IPS-11a (cell line): ENCODE results near the gene MEG3.

Experiments
- H3K4me3 ChIP-seq: one replicate; pipeline ENCODE4 v1.5.1; 2013; ENCODE audit warnings: low read depth, low read length, control low read depth

The MEG3 gene

GRCh38 chr14:100828031-100828769 is 2.3 kb downstream of the MEG3 start:
- H3K4me3 ChIP-seq: no peak overlapping the region

- H3K4me3 ChIP-seq: no peak overlapping the region
Measured at GRCh38 chr14:100830681-100831080, 4.8 kb downstream of the MEG3 start.

- no peak overlapping the region for H3K4me3 ChIP-seq
Measured at GRCh38 chr14:100832311-100832960, 6.5 kb downstream of the MEG3 start.

GRCh38 chr14:100834082-100834793 is 8.3 kb downstream of the MEG3 start:
- H3K4me3 ChIP-seq: no peak overlapping the region

GRCh38 chr14:100834794-100835547 is 9.1 kb downstream of the MEG3 start:
- no peak overlapping the region for H3K4me3 ChIP-seq

GRCh38 chr14:100835548-100836310 is 9.8 kb downstream of the MEG3 start:
- H3K4me3 ChIP-seq: no peak overlapping the region

GRCh38 chr14:100836311-100836805 is 10.4 kb downstream of the MEG3 start:
- no peak overlapping the region for H3K4me3 ChIP-seq

- H3K4me3 ChIP-seq: no peak overlapping the region
Measured at GRCh38 chr14:100836941-100837804, 11.3 kb downstream of the MEG3 start.

GRCh38 chr14:100837805-100838350 is 12.0 kb downstream of the MEG3 start:
- no peak overlapping the region for H3K4me3 ChIP-seq

- no peak overlapping the region for H3K4me3 ChIP-seq
Measured at GRCh38 chr14:100838493-100839314, 12.8 kb downstream of the MEG3 start.

GRCh38 chr14:100839315-100839585 is 13.3 kb downstream of the MEG3 start:
- H3K4me3 ChIP-seq: no peak overlapping the region

- H3K4me3 ChIP-seq: no peak overlapping the region
Measured at GRCh38 chr14:100839681-100840111, 13.8 kb downstream of the MEG3 start.

- no peak overlapping the region for H3K4me3 ChIP-seq
Measured at GRCh38 chr14:100840286-100841065, 14.6 kb downstream of the MEG3 start.

GRCh38 chr14:100841066-100841760 is 15.3 kb downstream of the MEG3 start:
- no peak overlapping the region for H3K4me3 ChIP-seq

GRCh38 chr14:100841761-100842403 is 16.0 kb downstream of the MEG3 start:
- H3K4me3 ChIP-seq: no peak overlapping the region

- no peak overlapping the region for H3K4me3 ChIP-seq
Measured at GRCh38 chr14:100842799-100843198, 16.9 kb downstream of the MEG3 start.

GRCh38 chr14:100844082-100844408 is 18.1 kb downstream of the MEG3 start:
- H3K4me3 ChIP-seq: no peak overlapping the region
